Activated naive CD4-positive, alpha-beta T cell treated with anti-CD3 and anti-CD28 coated beads, Interleukin-2, amount 50 U/mL, for 24 hours (primary cell): ENCODE data around the gene KRT1.

Source experiments
- H3K27ac Mint-ChIP-seq: one replicate; pipeline ENCODE4 v1.8.0; 2021; ENCODE audit warnings: mild to moderate bottlenecking, mixed read lengths
- H3K27me3 Mint-ChIP-seq: one replicate; pipeline ENCODE4 v1.8.0; 2021; ENCODE audit warnings: mixed read lengths
- H3K36me3 Mint-ChIP-seq: one replicate; pipeline ENCODE4 v1.8.0; 2021; ENCODE audit warnings: mixed read lengths
- H3K4me1 Mint-ChIP-seq: one replicate; pipeline ENCODE4 v1.8.0; 2021; ENCODE audit warnings: mixed read lengths
- H3K4me3 Mint-ChIP-seq: one replicate; pipeline ENCODE4 v1.8.0; 2021; ENCODE audit warnings: mild to moderate bottlenecking, mixed read lengths
- H3K9me3 Mint-ChIP-seq: one replicate; pipeline ENCODE4 v1.8.0; 2021; ENCODE audit warnings: mixed read lengths

The KRT1 gene

DNA sequence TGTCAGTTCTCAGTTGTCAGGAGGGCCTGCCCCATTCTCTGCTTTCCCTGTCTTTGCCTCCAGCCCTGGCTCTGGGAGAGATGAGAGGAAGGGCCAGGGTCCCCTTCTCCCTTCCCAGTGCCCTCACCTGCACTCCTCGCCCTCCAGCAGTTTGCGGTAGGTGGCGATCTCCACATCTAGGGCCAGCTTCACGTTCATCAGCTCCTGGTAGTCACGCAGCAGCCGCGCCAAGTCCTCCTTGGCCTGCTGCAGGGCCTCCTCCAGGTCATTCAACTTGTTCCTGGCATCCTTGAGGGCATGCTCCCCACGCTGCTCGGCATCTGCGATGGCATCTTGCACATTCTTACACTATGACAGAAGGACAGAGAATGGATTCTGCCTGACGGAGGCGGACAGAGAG lies 33.6 kb downstream of the KRT1 start:
- peaks cover 92% of the 10 kb centered on the region for H3K4me1 Mint-ChIP-seq

DNA sequence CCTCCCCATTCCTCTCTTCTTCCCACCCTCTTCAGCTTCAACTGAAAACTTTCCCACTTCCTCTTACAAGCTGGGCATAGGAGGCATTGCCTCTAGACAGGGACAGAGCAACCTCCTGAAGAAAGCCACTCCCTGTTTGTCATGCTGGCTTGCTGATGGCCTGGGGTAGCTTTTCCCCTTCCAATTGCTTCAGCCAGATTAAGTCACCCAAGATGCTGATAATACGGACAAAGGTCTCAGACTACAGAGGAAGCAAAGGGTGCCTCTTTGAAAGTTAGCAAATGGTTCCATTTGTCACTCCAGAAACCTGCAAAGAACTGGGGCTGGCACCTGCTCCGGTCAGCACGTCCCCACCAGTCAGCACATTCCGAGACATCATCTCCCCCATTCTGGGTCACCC lies 34.2 kb downstream of the KRT1 start:
- H3K36me3 Mint-ChIP-seq: peaks cover 2% of the 10 kb centered on the region
- no peaks in the 10 kb centered on the region for H3K27me3 Mint-ChIP-seq
- H3K4me3 Mint-ChIP-seq: peak overlapping the region; percentile 61
- H3K27ac Mint-ChIP-seq: peak overlapping the region; percentile 92
- peaks cover 98% of the 10 kb centered on the region for H3K4me1 Mint-ChIP-seq
- H3K9me3 Mint-ChIP-seq: no peaks in the 10 kb centered on the region

More for the DNA sequence above, 33.6 kb downstream of the KRT1 start:
- Mint-ChIP-seq H3K27ac (peak overlapping the region; percentile 92), H3K9me3 (no peaks in the 10 kb centered on the region), H3K4me3 (no peak overlapping the region), H3K36me3 (peaks cover 2% of the 10 kb centered on the region), H3K27me3 (no peaks in the 10 kb centered on the region)

DNA sequence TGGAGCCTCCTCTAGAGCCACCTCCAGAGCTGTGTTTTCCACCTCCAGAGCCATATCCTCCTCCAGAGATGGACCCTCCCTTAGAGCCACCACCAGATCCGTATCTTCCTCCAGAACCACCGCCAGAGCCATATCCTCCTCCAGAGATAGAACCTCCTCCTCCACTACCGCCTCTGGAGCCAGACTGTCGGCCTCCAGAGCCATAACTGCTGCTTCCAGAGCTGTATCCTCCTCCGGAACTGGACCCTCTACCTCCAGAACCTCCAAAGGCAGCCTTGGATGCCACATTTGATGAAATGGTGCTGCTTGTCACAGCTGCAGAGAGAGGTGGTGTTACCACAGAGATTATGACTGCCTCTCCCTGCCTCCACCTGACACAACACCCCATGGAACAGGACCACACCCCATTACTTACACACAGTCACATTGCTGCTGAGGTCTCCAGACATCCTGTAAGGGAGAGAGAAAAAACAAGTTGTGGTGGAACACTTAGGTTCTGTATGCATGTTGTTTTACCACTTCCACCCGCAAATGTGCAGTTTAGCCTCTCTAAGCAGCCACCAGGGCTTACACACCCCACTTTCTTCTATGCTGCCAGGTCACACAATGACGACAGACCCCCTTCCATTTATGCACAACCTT lies 35.0 kb downstream of the KRT1 start:
- Mint-ChIP-seq H3K27me3 (no peaks in the 10 kb centered on the region), H3K4me3 (peak overlapping the region; percentile 61), H3K9me3 (no peaks in the 10 kb centered on the region), H3K36me3 (peaks cover 2% of the 10 kb centered on the region), H3K27ac (peak overlapping the region; percentile 92), H3K4me1 (peaks cover 99% of the 10 kb centered on the region)

DNA sequence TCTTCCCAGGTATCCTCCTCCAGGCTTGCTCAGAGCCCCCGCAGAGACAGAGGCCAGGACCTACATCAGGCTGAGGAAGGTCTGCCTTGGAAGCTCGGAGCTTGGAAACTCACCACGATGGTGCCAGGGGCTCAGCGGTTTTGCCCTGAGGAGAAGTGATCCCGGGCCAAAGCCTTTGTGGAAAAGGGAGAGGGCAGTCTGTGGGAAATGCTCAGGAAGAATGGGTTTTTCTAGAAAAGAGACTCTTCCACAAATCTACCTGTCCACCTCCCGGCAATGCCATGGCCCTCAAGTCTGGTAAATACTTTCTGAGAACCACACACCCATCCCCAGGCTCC lies 36.2 kb downstream of the KRT1 start:
- H3K36me3 Mint-ChIP-seq: peaks cover 2% of the 10 kb centered on the region
- no peak overlapping the region for H3K4me3 Mint-ChIP-seq
- H3K27me3 Mint-ChIP-seq: no peaks in the 10 kb centered on the region
- H3K27ac Mint-ChIP-seq: peak overlapping the region; percentile 92
- H3K9me3 Mint-ChIP-seq: no peaks in the 10 kb centered on the region
- H3K4me1 Mint-ChIP-seq: peaks cover 87% of the 10 kb centered on the region

DNA sequence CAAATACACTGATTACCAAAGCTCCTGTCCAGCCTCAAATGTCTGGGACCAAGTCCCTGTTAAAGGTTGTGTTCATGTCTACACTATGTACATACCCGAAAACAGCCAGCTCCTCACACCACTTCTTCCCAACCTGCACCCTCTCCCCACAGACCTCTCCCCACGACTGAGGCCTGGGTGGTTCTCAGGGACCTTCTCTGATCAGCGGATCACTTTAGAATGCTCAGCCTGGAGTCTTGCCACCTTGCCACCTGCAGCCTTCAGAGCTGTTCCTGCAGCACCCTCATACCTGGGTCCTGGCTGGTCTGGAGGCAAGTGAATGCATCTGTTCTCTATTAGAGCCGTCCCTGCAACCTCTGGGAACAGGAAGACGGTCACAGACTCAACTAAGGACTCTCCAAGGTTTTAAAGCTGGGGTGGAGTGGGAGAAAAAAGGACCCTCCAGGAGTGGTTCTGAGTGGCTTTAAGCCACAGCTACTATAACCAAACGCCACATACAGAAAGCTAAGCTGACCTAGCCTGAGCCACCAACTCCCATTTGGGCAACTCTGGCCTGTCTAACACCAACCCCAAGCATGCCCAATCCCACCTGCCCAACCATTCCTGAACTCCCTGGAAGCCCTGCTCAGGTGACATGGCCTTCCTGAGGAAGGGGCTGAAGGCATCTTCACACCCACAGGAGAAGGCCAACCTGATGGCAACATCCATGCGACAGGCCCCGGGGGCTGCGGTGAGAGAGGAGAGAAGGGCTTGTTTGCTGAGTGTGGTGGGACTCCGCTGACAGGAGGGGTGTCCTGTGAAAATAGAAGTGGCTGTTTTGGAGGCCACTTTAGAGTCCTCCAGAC lies 36.8 kb downstream of the KRT1 start:
- Mint-ChIP-seq H3K4me3 (no peak overlapping the region), H3K4me1 (peaks cover 82% of the 10 kb centered on the region), H3K27ac (peak overlapping the region; percentile 80), H3K36me3 (peaks cover 2% of the 10 kb centered on the region), H3K27me3 (no peaks in the 10 kb centered on the region), H3K9me3 (no peaks in the 10 kb centered on the region)

DNA sequence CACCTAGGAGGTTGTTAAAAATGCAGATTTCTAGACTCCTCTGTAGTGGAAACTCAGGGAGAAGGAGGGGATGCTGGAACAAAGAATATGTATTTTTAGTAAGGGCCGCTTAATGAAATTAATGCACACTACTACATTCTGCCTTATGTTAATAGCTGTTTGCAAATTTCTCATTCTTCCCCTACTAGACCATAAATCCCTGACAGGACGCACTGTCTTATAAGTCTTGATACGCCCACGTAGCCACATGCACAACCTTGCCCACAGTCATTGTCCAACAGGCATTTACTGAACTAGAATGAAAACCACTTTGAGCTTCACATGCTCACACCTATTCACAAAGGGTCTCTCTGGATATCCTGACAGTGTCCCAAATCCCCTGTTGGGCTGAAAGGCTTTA lies 38.7 kb downstream of the KRT1 start:
- no peaks in the 10 kb centered on the region for H3K9me3 Mint-ChIP-seq
- peak overlapping the region; percentile 71 for H3K27ac Mint-ChIP-seq
- H3K36me3 Mint-ChIP-seq: peaks cover 2% of the 10 kb centered on the region
- no peak overlapping the region for H3K4me3 Mint-ChIP-seq
- H3K4me1 Mint-ChIP-seq: peaks cover 78% of the 10 kb centered on the region
- no peaks in the 10 kb centered on the region for H3K27me3 Mint-ChIP-seq

DNA sequence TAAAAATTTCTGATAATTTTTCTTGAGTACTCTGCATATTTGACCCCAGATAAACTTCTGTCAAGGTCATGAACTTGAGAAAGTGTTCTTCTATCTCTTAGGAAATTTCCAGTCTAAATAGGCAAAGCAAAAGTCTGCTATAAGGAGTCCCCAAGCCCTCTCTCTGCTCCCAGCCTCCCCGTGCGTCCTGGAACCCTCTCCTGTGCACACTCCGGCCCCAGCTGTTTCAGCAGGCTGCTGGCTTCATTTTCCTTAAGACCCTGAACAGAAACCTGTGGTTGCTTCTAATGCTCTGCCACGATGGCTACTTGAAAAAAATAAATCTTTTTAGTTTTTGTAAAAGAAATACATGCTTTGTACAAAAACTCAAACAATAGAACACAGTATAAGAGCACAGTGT lies 42.9 kb downstream of the KRT1 start:
- Mint-ChIP-seq H3K27ac (no peak overlapping the region), H3K4me1 (peaks cover 69% of the 10 kb centered on the region), H3K27me3 (no peaks in the 10 kb centered on the region), H3K9me3 (no peaks in the 10 kb centered on the region), H3K36me3 (no peaks in the 10 kb centered on the region), H3K4me3 (no peak overlapping the region)

DNA sequence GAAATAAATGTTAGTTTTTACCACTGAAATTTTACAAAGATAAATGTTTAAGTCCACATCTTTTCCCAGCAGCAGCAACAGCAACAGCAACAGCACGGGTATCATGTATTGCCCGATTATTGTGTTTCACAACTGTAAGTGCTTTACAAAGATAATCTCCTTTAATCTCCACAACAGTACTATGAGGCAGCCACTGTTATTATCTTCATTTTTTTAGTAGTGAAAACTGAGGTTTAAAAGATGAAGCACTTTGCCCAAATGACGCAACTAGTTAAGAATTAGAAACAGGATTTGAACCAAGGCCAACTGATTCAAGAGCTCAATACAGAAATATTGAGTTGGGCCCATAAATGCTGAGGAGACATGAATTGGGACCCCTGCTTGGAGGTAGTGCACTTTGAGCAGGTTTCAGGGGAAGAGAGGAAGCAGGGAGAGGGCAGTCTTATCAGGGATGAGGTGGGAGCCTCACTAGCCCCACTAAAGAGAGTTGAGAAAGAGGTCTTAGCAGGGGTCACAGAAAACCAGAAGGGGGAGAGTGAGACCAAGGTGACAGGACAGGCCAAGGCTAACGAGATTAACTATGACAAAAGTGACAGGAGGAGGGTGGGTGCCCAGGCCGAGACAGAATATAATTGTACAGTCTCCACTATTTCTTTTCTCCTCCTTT lies 43.5 kb downstream of the KRT1 start:
- Mint-ChIP-seq H3K27ac (peak overlapping the region; percentile 70), H3K4me1 (peaks cover 69% of the 10 kb centered on the region)

DNA sequence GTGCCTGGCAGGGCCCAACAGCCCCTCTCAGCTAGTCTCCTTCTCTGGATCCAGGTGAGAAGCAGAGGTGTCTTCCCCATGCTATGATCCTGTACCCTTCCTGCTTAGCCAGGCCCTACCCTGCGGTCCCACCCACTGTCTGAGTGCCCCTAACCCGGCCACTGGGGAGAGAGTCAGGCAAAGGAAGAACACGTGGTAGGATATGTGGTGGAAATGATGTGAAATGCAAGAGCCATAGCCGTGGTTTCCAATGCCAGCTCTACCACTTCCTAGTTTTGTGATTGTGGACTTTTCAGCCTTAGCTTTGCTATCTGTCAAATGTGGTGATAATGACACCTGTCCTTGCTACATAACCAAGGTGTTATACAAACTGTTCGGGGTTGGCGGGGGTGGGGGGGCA lies 44.0 kb downstream of the KRT1 start:
- Mint-ChIP-seq H3K4me3 (no peak overlapping the region), H3K27ac (no peak overlapping the region)

More for the DNA sequence above, 43.5 kb downstream of the KRT1 start:
- no peaks in the 10 kb centered on the region for H3K36me3 Mint-ChIP-seq
- no peak overlapping the region for H3K4me3 Mint-ChIP-seq
- no peaks in the 10 kb centered on the region for H3K27me3 Mint-ChIP-seq
- no peaks in the 10 kb centered on the region for H3K9me3 Mint-ChIP-seq

DNA sequence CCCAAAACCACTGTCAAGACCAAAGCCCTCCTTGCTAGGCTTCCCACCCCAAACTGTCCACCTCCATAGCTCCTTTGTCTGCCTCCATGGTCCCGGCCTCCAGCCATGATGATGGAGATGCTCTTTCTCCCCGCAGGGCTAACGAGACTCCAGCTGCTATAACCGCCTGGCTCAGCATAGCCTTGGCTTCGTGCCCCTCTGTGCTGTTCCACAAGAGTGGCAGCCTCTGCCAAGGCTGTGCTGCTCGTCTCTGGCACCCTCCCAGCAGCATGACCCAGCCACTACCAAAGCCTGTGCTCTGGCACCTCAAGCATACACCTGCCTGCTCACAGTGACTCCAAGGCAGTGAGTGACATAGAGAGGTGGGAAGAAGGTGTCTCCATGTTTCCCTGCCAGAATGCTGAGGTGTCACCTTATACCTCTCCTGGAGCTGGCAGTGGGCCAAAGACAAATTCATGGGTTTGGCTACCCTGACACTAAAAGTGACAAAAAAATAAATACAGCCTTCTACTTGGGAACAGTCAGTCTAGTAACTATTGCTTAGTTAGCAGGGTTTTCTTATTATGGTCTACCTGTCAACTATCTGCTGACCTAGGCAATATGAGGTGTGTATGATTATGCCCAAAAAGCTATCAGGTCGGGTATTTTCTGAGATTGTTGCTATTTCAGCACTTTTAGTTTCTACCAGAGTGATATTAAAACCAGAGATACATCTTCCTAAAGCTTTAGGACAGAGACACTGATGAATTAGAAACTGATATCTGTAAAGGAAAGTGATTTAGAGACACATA lies 45.7 kb downstream of the KRT1 start:
- Mint-ChIP-seq H3K27ac (peak overlapping the region; percentile 73), H3K4me1 (peaks cover 78% of the 10 kb centered on the region), H3K27me3 (no peaks in the 10 kb centered on the region)

More for the DNA sequence above, 44.0 kb downstream of the KRT1 start:
- peaks cover 69% of the 10 kb centered on the region for H3K4me1 Mint-ChIP-seq
- no peaks in the 10 kb centered on the region for H3K27me3 Mint-ChIP-seq
- no peaks in the 10 kb centered on the region for H3K36me3 Mint-ChIP-seq
- H3K9me3 Mint-ChIP-seq: no peaks in the 10 kb centered on the region

DNA sequence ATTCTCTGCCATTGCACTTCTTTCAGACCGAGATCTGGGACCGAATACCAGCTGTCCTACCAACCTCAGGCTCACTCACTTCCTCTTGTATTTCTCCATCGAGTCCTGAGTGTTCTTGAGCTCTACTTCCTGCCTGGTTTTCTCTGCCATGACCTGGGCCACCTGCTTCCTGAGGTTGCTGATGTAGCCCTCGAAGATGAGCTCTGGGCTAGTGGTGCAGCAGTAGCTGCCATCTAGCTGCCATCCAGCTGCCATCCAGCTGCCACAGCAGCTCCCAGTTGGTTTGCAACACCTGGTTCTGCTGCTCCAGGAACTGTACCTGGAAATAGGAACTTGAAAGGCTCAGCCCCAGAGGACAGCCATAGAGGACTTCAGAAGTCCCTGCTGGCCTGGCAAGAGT lies 46.8 kb downstream of the KRT1 start:
- Mint-ChIP-seq H3K4me3 (peak overlapping the region; percentile 59), H3K27me3 (no peaks in the 10 kb centered on the region), H3K36me3 (no peaks in the 10 kb centered on the region), H3K9me3 (no peaks in the 10 kb centered on the region), H3K27ac (peak overlapping the region; percentile 89), H3K4me1 (peaks cover 84% of the 10 kb centered on the region)

More for the DNA sequence above, 45.7 kb downstream of the KRT1 start:
- Mint-ChIP-seq H3K9me3 (no peaks in the 10 kb centered on the region), H3K4me3 (no peak overlapping the region), H3K36me3 (no peaks in the 10 kb centered on the region)

DNA sequence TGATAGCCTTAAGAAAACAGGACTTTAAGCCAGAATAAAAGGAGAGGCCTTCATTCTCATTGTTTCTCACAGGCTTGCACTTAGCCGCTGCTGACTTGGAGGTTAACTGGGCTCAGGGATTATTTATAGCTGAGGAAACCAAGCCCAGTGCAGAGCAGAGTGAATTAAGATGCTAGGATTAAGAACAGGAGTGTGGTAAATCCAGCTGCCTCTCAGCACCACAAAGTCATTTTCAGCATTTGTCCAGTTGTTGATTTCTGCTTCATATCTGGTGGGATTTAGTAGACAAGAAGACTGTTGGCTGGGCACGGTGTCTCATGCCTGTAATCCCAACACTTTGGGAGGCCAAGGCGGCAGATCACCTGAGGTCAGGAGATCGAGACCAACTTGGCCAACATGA lies 47.6 kb downstream of the KRT1 start:
- no peaks in the 10 kb centered on the region for H3K36me3 Mint-ChIP-seq
- peak overlapping the region; percentile 89 for H3K27ac Mint-ChIP-seq
- H3K4me3 Mint-ChIP-seq: peak overlapping the region; percentile 59
- no peaks in the 10 kb centered on the region for H3K27me3 Mint-ChIP-seq
- H3K4me1 Mint-ChIP-seq: peaks cover 87% of the 10 kb centered on the region
- H3K9me3 Mint-ChIP-seq: no peaks in the 10 kb centered on the region

DNA sequence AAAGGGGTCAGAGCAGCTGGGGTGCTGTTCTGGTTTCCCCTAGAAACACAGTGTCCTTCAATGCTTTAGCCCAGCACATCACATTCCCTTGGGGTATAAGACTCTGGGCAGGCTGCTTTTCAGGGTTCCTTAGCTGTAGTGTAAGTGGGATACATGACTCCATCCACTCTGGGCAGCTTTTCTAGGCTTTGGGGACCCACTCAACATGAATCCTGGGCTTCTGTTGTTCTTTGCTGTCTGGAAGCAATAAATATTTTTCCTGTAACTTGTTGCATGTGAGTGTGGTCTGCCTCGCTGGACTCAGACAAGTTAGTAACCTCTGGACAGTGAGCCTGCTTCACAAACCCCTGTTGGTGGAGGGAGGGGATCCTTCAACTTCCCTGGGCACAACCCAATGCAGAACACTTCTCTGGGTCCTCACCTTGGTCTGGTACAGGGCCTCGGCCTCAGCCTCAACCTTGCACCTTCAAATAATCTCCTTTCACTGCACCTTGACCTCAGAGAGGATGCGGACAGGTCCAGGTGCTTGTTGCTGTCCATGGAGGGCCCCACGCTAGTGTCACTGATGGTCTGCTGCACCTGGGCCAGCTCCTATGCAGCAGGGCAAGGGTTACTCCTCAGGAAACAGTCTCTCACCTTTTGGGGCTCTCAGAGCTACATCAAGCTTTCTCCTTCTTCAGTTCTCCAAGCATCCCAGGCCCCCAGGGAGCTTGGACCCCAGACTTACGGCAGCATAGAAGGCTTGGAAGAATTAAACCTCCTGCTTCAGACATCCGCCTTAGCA lies 48.3 kb downstream of the KRT1 start:
- H3K27me3 Mint-ChIP-seq: no peaks in the 10 kb centered on the region
- peak overlapping the region; percentile 38 for H3K4me3 Mint-ChIP-seq
- peaks cover 88% of the 10 kb centered on the region for H3K4me1 Mint-ChIP-seq
- H3K27ac Mint-ChIP-seq: peak overlapping the region; percentile 92
- H3K9me3 Mint-ChIP-seq: no peaks in the 10 kb centered on the region
- H3K36me3 Mint-ChIP-seq: no peaks in the 10 kb centered on the region

DNA sequence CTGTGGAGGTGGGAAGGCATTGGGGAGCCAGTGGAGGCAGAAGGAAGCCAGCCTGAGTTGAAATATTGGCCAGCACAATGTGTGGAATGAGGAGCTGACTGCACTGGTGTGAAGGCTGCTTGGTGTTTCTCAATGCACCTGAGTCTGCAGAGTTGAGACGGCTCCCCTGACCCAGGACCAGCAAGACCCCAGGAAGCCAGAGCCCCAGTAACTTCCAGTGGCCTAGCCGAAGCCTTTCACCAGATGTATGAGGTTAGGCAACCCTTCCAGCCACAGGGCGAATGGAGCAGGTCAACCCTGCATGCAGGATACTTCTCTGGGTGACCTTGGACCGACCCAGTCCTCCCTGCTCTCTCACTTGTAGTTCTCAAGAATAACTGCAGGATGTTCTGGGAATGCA lies 48.9 kb downstream of the KRT1 start:
- H3K9me3 Mint-ChIP-seq: no peaks in the 10 kb centered on the region
- peaks cover 88% of the 10 kb centered on the region for H3K4me1 Mint-ChIP-seq
- H3K36me3 Mint-ChIP-seq: no peaks in the 10 kb centered on the region
- no peaks in the 10 kb centered on the region for H3K27me3 Mint-ChIP-seq
- peak overlapping the region; percentile 76 for H3K4me3 Mint-ChIP-seq
- peak overlapping the region; percentile 93 for H3K27ac Mint-ChIP-seq
